GM21381 (cell line): ENCODE data around the gene KIAA1755.

ENCODE experiments used
- ATAC-seq: cut with Tn5 transposase; IDR thresholded peaks from one replicate; pipeline ENCODE4 v1.9.1; 2021; ENCODE audit warnings: mild to moderate bottlenecking, moderate library complexity; ENCODE audit not compliant: unreplicated experiment

Gene KIAA1755

DNA sequence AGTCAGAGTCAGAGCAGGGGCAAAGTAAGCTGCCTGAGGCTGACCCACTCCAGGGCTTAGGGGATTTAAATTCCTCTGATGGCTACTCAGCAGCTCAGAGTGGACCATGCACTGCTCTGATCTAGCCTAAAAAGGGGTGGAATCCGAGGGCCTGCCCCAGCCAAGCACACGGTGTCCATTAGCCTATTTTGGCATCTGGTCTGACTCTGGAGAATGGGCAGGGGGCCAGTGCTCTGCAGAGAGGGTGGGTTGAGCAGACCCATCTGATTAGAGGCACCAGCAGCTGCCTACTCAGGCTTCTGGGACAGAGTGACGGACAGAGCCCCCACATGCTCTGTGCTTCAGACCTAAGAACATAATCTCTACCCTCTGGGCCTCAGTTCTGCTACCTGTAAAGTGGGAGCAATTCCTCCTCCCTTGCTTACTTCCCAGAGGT is 69.6 kb downstream of the KIAA1755 start:
- ATAC-seq: no peak

DNA sequence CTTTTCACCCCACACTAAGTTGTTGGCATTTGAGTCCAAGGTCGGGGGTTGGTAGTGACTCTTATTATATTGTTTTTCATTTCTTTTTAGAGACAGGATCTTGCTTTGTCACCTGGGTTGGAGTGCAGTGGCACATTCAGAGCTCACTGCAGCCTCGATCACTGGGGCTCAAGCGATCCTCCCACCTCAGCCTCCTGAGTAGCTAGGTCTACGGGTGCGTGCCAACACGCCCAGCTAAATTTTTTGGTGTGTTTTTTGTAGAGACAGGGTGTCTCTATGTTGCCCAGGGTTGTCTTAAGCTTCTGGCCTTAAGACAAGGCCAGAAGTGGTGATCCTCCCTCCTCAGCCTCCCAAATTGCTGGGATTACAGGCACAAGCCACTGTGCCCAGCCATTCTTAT is 70.4 kb downstream of the KIAA1755 start:
- no peak for ATAC-seq

DNA sequence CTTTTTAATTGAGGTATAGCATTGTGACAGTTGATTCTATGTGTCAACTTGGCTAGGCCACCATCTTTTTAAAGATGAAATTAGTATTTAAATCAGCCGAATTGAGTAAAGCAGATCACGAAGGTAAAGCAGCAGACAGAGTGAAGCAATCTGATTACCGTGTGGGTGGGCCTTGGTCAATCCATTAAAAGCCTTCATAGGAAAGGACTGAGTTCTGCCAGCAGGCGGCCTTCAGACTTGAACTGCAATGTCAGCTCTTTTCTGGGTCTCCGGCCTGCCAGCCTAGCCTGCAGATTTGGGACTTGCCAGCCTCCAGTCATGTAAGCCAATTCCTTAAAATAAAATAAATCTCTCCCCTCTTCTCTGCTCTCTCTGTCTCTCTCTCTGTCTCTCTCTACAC is 73.0 kb downstream of the KIAA1755 start:
- no peak for ATAC-seq

DNA sequence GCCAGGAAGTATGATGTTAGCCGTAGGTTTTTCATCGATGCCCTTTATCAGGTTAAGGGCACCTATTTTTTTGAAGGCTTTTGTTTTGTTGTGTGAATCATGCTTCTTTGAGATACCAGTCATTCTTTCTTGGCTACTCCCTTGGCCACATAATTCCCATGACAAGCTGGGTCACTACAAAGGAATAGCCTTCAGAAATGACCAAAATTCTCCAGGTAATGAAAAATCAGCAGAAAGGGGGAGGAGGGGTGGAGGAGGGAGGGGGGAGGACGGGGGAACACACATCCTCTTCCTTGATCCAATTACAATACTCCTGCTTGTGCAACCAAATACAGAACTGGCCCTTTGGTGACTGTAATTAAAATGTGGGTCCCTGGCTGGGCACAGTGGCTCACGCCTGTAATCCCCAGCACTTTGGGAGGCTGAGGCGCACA is 73.7 kb downstream of the KIAA1755 start:
- no peak for ATAC-seq

DNA sequence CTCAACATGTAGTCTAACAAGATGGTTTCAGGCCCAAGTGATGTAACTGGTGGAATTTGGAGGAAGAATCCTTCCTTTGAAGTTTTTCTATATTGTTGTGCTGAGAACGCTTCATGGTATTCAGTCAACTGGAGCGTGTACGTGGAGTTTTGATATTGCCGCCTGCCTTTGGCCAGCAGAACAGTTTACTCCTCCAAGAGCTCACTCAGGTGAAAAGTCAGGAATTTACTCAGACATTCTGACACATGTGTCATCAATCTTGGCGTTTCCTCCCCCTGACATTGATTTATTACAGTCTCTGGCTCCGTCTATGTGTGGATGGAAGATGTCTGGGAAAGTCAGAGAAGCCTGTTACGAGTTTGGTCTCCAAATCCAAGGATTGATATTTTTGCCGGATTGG is 76.4 kb downstream of the KIAA1755 start:
- no peak for ATAC-seq

DNA sequence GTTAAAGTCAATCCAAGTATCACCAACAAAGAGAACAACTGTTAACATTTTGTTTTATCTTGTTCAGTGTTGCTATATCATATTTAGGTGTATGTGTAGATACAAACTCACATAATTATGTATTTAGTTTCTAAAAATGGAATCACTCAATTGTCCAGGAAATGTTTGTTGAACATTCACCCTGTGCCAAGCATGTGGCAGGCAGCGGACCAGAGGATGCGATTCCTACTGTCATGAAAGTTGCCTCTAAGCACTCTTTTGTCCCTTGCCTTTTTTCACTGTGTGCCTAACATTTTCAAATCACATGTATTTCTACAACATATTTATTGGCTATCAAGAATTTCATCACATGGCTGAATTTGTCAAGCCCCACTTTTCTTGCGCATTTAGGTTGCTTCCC is 78.6 kb downstream of the KIAA1755 start:
- ATAC-seq: no peak

DNA sequence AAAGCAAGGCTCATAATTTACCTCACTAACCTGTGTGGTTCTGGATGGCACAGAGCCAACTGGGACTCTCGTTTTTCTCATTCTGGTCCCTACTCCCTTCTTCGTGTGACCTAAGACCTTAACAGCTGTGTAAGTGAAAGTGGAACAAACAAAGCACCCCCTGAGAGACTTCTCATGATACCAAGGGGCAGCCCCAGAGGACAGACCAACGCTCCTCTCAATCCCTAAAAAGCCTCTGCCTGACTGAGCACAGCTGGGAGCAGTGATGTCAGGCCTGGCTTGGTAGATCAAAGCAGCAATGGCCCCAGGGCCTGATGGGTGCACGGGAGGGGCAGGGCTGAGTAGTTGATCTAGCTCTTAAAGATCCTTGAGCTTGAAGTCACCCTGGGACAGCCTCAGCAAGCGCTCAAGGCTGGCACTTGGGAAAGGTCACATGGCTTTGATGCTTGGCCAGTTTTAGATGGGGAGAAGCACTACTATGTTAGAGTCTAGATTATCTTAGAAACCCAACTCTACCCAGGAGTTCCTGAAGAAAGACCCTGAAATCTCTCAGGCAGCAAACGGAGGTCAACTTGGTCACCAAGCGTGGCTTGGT is 79.2 kb downstream of the KIAA1755 start:
- peak; percentile 88 for ATAC-seq

DNA sequence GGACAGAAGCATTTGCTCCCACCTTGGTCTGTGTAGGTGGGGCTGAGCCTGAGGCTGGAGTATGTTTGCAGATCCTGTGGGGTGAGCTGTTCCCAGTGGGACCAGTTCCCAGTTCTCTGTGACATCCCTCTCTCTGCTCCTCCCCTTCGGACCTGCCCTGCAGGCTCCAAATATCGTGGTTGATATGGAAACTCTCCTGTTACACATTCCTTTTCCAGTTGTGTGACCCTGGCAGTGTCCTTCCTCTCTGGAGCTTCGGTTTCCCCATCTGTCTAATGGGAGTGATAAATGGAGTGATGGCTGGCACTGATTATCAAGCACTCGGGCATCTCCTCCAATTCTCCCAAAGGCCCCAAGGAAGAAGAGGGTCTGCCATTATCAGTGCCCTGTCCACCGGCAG is 79.8 kb downstream of the KIAA1755 start:
- ATAC-seq: no peak

DNA sequence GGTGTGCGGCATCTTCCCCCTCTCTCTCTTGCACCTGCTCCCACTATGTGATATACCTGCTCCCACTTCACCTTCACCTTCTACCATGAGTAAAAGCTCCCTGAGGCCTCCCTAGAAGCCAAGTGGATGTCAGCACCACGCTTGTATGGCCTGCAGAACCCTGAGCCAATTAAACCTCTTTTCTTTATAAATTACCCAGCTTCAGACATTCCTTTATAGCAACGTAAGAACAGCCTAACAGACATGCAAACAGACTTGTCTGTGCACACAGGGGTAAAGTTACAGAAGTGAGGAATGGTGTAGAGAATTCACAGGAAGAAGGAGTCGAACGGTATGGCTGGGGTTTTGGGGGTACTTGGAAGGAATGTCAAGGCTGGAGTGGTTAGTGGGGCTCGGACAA is 80.7 kb downstream of the KIAA1755 start:
- ATAC-seq: no peak

DNA sequence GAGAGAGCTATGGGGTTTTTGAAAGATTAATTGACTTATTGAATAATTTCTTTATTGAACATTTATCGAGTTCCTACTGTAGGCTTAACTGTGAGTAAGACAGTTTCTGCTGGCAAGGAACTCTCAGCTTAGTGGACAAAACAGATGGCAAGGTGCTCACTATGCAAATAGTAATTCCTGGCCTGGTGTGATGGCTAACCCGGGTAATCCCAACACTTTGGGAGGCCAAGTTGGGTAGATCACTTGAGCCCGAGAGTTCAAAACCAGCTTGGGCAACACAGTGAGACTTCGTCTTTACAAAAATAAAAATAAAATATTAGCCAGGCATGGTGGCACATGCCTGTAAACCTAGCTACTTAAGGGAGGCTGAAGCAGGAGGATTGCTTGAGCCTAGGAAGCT is 82.0 kb downstream of the KIAA1755 start:
- no peak for ATAC-seq

DNA sequence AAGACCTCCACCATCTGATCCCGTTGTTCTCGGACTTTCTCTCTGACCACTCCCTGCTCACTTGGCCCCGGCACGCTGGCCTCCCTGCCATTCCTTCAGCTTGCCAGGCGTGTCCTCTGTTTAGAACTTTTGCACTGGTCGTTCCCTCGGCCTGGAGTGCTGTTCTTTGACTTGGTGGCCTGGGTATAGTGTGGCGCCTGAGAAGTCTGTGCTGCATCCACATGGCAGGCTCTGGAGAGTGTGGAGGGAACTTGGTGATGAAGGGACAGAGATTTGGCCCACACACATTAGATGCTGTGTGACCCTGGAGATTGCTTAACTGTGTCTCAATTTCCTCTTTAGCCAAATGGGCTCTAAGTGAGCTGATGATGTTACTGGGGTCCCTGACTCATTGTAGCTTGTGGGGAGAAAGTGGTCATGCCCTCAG is 82.5 kb downstream of the KIAA1755 start:
- no peak for ATAC-seq

DNA sequence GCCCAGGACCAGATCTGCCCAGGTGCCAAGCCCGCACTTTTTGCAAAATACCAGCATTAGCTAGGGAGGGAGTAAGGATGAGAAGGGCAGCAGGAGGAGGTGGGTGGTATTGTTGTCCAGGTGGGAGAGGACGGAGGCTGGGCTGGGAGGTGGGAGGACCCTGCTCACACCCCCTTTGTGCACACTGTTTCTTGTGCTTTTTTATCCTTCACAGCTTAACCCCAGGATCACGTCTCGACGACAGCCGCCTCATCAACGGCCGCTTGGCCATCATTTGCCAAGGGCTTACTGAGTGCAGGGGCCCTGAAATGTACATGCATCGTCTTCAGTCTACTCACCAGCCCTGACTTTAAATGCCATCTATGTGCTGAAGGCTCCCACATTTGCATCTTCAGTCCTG is 83.3 kb downstream of the KIAA1755 start:
- ATAC-seq: no peak

DNA sequence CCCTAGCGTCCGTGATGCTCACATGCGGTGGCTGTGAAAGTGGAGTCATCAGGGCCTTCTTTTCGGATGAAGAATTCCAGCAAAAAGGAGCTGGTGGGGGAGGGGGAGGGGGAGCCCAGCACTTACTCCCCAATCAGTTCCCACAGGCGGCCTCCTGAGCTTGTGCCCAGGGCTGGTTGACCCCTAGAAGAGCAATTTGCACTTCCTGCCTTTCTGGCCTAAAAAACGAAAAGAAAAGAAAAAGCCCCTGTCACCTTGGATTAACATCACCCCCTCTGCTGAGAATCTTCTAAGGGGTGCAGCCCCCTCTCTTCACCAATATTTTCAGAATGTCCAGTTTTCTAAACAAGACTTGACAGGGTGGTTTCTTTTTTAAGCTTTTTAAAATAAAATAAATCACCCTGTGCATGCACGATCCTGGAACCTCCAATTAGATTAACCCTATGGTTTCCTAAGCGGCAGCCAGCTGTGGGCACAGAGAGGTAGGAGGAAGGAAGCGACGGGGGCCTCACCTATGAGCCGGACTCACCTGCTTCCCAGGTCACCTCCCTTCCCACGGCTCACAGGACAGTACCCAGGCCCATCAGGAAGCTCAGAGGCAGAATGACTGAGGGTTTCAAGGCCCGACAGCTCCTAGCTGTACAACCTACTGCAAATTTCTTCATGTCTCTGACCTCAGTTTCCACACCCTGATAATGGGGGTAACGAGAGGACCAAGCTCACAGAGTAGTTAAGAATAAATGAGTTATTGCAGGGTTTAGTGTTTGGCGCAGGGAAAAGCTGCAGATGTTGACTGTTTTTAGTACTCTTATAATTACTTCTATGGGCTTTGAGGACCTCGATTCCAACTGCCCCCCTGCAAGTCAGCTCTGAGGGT is 85.0 kb downstream of the KIAA1755 start:
- no peak for ATAC-seq

DNA sequence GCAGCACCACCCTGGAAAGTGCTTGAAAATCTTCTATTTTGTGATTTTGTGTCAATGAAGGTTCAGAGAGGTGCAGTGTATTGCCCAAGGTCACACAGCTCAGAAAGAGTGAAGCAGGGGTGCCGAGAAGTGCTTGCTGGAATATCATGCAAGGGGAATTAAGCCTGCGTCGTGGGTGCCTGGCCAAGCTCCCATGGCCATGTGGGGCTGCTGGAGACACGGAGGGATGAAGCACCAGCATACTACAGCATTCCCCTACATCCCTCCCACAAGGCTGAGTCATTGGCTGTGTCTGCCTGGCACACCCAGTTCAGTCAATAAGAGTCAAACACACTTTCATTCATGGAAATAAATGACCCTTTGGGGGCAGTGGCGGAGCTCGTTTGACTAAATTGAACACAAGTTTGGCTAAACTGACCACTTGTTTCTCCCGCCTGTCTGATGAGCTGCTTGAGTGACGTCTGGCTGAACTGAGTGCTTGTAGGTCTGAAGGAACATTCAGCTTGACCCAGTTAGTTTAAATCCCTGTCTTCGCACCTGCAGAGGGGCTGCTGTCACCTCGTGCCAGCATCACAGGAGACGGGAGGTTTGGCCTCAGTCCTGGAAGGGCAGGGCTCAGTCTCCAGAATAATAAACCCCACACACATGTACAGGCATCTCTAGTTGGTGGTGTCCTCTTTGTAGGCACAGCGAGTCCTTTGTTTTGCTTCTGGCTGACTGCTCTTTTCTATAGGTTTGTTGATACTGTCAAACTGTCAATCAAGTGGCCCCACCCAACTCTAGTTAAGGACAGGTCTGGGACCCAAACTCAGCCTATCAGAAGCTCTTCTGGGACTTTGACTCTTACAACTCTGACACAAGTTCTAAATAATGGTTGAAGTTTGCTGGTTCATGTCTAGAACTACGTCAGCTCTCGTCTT is 87.0 kb downstream of the KIAA1755 start:
- no peak for ATAC-seq

DNA sequence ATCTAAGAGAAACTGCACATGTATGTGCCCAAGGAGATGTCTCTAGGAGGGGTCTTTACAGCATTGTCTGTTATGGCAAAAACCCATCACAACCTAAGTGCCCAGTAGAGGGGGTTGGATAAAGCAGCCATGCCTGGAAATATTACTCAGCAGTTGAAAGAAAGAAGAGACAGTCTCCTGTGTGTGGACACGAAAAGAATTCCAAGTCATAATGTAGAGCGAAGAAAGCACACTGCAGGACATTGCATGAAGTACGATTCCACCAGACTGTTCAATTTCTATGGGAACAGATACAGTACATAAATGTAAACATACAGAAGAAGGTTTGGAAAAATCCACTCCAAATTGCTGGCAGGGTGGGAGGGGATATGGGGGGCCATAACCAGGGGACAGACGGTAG is 88.1 kb downstream of the KIAA1755 start:
- ATAC-seq: no peak

DNA sequence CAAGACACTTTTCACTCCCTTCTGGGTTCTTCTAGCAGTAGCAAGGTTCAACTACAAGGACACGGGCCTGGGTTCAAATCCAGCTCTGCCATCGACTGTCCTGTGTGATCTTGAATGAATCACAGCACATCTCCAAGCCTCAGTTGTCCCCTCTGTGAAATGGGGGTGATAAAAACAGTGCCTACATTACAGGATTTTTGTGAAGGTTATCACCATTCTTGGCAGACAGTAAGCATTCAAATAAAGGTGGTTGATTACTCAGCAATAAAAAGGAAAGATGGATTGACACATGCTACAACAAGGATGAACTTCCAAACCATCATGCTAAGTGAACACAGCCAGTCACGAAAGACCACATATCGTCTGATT is 88.9 kb downstream of the KIAA1755 start:
- ATAC-seq: no peak

DNA sequence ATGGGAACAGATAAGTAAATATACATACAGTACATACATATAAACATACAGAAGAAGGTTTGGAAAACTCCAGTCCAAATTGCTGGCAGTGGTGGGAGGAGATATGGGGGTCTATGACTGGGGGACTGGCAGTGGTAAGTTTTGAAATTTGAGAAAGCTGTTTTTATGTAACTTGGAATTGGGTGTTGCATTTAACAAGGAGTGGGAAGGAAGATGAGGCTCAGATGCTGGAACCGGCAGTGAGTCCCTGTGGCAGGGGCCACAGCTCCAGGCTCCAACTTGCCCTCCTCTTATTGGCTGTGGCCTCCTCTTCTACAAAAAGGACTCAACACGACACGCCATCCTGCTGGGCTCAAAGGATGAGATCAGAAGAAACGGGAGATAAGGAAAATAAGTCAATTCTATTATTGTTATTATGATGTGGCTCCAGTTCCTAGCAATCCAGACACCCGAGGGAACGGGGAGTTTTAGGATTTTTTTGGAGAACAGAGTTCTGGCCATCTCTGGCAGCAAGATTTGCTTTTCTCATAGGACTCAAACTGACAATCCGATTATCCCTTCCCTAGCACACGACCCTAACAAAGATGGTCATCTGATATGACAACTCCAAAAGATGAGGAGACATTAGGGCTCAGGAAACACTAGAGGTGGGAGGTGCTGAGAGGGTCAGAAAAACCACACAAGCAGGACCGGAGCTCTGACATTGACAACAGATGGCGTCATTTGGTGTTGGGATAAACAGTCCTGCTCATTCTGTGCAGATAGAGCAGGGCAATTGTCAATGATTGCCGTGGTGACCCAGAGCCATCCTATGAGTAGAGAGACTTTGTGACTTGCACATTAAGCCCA is 89.5 kb downstream of the KIAA1755 start:
- no peak for ATAC-seq

DNA sequence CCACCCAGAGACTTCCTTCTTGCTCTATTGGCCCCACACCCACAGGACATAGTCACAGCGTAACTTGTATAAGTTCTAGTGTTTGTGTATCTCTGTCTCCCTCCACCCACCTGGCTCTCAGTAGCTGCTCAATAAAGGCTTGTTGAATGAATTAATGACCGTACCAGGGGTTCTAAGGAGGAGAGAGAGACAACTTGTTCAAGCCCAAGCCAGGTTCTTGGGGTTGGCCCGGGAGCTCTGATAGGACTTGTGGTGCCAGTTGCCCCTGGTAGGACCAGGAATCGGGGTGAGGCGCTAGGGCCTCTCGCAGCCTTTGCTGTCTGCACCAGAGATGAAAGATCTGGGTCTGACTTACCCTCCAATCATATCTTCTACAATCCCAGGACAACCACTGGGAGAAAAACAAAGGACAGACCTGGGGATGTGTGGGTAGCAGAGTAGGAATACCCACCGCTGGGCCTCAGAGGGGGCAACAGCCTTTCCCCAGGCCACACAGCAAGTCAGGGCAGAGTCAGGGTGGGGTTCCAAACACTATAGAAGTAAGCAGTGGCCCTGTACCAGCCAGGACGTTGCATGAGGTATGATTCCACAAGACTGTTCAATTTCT is 90.2 kb downstream of the KIAA1755 start:
- no peak for ATAC-seq

DNA sequence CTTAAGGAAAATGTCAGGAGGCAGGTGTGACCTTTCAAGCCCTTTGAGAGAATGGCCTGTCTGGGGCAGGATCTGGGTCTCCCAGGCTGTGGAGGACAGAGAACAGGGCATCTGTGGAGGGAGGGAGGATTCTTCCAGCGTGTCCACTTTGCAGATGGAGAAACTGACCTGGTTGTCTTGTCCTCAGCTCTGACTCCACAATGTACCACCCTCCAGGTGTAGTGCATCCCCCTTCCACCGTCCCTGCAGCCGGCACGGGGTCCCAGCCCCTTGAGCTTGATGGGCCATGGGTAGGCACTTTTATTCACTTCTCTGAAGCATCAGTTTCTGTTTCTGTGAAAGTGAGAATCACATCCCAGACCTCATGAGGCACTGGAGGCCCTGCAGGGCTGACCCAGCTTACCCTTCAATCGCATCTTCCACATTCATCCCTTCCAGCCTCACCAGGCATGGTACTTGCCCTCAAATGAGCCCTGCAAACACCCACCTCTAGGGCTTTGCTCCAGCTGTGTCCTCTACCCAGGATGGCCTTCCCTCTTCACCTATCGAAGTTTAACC is 90.8 kb downstream of the KIAA1755 start:
- ATAC-seq: no peak
